Stimulated activated CD8-positive, alpha-beta memory T cell treated with anti-CD3 and anti-CD28 coated beads, Interleukin-4, amount 100 ng/mL, for 48 hours (primary cell): ENCODE measurements around the gene ETV6.
"Not testable (repeated sequence)": the region's sequence is repeated elsewhere in the genome, so short reads cannot be mapped to it uniquely, and the experiment has no call there.

Source experiments
- DNase-seq: peaks from one replicate; pipeline ENCODE4 v3.0.0-alpha.2; 2020

ETV6 gene

DNA sequence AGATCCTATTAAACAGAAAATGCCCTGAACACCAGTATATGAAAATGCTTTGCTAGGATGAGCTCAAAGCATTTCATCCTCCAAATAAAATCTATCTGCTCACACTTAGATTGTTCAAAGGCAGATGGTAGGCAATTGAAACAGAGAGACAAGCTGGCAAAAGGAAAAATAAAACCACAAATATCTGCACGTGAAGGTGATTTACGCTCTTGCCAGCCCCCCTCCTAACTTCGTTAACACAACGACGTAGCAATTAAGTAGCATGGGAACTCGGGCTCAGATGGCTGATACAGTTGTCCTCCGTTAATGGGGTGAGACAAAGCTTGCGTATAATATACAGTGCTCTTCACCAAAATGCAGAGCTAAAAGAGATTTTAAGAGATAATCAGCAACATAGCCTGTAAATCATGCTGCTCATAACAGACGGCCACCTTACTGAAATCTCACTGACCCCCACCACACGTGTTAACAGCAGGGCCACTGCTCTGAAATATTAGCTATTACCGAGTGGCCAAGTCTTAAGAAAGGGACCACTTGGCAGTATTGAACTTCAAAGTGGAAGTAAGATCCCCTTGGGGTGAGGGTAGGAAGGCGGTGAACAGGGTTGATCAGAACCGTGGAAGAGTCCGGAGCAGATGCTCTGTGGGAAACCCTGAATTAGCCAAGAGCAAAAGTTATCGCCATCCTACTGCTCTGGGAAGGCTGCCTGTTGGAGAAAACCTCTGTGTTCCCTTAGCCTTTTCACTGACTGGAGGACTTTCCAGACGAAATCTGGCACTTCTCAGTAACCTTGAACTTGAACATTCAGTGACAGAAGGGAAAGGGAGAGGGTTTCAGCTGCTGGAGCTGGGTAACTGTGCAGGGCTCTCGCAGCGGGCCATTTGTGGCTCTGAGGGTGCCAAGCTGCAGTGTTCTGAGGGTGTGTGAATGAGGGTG lies 23.1 kb downstream of the ETV6 start:
- DNase-seq = no peak

DNA sequence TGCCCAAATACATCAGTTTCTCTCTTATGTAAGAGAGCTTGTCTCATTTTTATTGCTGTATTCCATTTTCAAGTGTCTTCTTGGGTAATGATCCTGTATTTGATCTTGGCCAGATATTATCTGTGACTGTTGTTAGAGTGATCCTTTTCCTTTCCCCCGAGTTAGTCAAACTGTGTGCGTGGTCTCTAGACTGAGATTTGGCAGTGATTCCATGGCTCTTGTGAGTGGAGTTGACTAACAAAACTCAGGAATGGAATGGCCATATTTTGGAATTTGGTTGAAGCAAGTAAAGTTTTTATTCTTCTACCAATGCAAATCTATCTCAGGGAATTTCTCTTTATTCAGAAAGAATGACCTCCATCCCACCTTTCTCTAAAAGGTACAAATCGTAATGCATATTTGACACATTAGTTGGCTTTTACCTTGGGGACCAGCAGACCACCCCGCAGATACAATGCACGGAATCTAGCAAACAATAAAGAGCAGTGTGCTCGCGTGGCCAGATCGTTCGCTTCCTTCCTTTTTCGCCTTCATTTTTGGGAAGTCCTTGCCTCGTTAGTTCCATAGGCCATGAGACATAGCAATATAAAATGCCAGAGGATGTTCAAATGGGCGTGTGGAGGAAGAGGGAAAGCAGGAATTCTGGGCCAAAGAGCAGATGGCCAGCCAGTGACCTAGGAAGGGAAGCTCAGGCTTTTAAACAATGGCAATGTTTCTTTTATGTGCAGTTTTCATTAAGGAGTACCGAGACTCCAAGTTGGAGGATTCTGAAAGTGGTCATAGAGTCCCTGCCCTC lies 24.4 kb downstream of the ETV6 start:
- DNase-seq = no peak

DNA sequence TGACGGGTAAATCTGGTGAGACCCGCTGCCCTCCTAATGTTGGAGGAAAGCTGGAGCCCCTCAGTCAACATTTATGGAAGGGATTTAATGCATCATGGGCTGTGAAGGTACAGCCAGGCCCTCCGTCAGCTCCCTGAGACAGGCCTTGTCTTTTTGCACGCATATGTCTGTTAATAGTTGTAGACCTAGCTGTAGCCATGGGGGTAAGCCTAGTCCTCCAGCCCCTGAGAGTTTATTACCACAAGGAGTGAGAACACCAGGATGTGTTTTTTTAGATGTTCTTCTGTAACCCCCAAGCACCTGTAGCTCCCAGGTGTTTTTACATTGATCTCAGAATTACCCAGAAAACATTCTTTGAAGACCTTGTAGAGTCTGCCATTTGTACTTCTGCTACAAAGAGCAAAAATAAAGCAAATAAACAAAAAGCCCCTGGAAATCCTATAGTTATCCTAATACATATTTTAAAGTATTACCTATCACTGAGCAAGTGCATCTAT lies 25.5 kb downstream of the ETV6 start:
- no peak for DNase-seq

DNA sequence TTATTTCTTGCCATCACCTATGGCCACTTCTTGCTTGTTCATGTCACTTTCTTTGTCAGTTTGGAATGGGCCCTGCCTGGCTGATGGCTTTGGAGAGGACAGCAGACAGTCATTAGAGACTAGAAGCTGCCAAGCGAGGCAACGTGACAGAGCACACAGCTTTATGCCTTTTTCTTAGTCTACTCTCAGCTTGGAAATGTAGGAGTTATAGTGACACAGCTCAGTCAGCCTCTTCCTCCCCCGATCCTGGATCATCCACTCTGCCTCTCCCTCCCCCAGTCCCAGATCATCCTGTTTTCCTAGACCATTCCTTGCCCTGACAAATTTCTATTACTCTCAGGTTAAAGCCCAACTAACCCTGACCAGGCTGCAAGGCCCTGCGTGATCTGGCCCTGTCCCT lies 26.6 kb downstream of the ETV6 start:
- DNase-seq = no peak

DNA sequence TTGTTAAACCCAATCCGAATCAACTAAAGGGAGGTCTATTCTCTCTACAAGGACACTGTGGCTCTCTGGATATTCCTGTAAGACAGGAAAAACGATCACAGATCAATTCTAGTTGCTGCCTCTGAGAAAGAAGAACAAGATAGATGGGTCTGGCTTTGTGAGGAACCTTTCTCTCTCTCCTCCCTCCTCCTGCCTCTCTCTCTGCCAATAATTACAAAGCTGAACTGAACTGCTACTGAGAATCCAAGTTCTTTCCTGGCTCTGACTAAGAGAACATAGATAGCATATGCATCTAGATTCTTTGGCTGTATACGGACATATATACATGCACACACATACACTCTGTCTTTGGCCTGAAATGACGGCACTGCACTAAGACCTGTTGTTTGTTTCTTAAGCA lies 27.6 kb downstream of the ETV6 start:
- no peak for DNase-seq

DNA sequence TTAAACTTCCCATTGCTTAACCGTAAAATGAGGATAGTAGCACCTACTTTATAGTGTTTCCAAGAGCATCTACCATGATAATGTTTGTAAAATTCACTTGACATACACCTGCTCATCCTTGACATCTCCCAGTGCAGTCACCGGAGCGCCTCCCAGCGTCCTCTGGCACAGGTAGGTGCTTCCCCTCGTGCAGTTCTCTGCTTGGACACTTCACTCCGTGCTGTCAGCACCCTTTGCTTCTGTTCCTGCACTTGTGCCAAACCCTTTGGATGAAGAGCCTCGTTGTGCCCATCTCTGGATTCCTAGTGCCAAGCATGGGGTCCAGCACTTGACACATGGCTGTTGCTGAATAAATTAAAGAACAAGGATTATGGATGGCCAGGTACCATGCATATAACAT lies 28.3 kb downstream of the ETV6 start:
- DNase-seq = no peak

DNA sequence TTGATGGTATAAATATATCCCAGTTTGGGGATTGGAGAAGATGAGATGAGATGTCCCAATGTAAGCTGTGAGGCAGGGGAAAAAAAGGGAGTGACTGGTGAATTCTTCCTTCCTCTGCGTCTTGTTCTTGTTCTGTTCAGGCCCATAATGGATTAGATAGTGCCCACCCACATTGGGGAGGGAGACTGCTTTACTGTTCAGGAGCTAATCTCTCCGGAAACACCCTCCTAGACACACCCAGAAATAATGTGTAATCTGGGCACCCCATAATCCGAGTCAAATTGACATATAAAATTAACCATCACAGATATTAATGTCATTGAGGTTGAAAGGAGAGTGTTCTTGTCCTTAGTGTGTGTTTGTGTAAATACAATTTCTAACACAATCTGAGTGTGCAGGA lies 29.3 kb downstream of the ETV6 start:
- no peak for DNase-seq

DNA sequence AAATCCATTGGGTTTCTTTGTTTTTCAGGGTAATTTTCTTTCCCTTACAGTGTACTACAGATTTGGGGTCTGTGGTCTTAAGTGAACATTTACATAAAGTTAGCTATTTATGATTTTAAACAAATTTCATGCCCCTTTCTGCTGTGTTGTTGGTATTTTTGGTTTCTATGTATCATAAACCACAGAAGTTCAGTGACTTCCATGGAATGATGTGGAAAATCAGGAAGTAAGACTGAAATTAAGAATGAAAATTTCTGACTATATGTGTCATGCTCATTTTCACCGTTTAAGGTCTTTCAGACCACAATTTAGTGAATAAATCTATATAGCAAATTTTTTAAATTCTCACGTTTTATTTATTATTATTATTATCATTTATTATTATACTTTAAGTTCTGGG lies 31.7 kb downstream of the ETV6 start:
- no peak for DNase-seq

DNA sequence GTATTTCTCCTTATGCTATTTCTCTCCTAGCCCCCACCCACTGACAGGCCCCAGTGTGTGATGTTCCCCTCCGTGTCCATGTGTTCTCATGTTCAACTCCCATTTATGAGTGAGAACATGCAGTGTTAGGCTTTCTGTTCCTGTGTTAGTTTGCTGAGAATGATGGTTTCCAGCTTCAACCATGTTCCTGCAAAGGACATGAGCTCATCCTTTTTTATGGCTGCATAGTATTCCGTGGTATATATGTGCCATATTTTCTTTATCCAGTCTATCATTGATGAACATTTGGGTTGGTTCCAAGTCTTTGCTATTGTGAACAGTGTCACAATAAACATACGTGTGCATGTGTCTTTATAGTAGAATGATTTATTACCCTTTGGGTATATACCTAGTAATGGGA lies 32.2 kb downstream of the ETV6 start:
- DNase-seq = not testable (repeated sequence)

DNA sequence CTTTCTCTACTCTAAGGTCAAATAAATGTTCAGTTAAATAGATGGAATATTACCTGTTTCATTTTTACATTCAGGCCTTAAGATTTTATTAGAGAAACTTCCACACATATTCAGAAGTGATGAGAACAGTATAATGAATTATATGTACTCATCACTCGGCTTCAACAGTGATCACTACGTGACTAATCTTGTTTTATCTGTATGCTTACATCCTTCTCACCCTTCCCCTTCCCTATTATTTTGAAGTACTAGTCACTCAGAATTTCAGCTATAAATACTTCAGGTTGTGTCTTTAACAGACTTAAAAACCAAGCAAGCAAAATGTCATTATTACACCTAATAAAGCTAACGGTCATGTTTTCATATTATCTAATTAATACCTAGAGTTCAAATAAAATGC lies 34.9 kb downstream of the ETV6 start:
- no peak for DNase-seq

DNA sequence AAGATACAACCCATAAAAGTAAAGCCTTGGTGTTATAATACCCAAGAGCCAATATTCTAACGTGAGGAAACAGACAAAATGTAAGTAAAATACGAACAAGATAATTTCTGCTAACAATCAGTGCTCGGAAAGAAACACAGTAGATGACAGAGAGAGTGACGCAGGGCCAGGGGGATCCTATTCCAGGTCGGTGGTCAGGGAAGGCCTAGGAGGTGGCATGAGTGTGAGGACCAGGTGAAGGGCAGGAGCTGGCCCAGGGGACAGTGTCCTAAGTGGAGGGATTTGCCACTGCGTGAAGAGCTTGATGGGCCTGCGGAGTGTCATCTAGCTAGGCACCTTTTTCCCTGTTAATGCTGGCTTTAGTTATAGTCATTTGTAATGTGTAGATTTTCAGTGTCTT lies 35.3 kb downstream of the ETV6 start:
- no peak for DNase-seq

DNA sequence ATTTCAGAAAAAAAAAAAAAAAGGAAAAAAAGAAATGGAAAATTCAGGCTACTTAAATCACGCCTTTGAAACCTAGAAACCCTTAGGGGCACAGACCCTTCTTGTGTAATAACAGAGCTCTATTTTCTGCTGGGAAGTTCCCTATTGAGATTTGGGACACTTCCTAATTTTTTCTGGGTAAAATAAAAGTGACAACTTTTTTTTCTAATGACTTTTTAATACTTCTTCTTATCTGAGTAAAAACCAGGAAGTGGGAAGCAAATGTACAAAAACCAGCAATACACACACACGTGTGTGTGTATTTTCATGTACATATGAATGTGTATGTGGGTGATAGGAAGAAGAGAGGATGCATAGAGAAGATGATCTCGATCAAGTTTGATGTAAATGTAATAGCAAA lies 35.8 kb downstream of the ETV6 start:
- DNase-seq = no peak

DNA sequence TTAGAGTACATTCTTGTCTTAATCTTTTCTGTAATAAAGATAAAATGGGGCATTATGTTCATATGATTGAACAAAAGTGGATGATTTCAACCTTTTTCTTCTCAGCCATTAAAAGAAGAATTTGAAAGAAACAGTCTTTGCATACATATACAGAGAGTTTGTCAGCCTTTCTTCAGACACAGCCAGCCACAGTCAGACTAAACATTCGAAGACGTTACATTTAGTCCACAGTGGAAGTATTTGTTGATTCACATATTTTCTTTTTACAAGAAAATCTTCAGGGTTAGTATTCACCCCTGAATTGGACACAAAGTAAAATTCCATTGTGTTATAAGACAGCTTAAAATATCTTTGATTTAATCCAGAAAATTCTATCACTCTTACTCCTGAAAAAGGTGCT lies 36.2 kb downstream of the ETV6 start:
- no peak for DNase-seq

DNA sequence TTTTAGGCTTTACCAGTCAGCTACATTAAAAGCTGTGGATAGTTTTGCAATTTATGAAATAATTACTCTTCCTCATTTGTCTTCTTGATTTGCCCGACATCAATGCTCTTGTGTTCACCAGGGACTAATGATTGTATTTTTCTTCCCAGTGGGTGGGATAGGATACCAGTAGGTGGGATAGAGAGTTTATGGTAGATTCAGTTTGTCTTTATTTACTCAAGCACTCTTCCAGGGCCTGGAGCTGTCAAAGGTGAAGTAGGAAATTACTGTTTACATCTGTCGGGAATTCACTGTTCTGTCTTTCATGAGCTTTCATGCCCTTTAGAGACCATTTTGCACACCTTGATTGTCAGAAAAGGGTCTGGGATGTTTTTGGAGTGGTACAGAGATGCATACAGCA lies 36.6 kb downstream of the ETV6 start:
- DNase-seq = no peak

DNA sequence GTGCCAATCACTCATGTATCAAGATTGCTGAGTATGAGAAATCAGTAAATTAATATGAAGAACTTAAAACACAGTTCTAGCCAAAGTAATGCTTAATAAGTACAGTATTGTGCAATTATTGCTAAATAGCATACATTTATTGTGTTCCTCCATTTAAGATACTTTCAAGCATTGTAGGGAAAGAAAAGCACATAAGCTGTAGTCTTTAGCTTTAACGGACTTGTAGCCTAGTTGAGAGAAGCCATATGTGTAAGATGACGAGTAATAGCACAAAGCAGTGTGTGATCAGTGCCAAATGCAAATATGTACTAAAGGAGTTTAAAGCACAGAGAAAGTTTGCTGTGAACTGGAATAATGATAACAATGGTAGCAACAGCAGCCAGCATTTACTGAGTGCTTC lies 38.1 kb downstream of the ETV6 start:
- DNase-seq = no peak

DNA sequence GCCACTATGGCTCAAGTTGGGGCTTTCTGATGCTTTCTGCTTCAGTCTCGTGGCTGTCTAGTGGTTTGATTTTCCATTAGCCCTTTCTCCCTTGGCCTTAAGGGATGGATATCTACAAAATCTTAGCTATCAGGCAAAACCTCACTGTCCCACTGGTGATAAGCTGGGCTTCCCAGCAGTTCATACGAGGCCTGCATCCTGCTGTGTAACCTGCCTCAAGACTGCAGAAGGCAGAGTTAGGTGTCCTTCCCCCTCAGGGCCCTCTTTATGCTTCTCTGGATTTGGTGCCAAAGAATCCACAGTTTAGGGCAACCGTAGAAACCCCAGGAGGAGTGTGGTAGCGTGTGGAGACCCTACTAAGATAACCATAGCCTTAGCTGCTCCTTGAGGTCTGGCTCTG lies 38.9 kb downstream of the ETV6 start:
- DNase-seq = no peak

DNA sequence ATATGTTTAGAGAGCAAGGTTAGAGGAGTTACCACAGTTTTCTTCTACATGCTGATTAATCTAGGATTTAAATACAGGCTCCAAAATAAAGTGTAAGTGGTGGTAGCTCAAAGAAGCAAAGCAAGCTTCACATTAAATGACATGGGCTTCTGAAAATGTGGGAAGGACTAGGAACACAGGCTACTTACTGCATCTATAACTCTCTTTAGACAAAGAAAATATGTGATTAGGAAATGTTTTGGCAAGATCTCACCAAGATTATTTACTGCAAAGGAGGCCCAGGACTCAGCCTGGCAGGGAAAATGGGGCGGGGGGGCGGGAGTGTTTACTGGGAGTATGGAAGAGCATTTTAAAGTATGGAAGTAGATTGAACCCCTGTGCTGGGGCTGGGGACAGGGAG lies 39.4 kb downstream of the ETV6 start:
- DNase-seq = no peak

DNA sequence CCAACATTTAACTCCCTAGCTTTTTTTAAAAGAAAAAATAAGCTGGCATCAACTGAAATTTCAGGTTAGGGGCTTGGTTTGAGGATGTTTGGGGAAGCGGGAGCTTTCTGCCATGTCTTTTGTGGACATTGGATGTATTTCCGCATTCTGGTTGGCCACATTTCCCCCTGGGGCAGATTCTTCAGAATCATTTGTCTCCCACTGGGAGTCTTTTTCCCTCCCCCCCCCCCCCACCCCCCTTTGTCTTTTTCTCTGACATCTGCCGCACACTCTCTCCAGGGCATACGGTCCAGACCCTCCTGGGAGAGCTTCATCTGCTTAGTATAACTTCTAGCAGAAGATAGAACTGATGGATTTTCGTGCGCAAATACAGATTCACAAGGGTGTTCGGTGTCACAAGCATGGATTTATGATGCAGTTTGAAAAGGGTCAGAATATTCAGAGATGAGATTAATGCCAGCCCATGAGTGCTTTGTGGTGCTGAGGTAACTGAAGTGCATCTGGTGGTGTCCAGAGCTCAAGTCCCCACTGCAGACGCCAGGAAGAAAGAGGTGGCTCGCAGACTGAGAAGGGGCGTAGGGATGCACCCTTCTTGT lies 40.2 kb downstream of the ETV6 start:
- DNase-seq = no peak

DNA sequence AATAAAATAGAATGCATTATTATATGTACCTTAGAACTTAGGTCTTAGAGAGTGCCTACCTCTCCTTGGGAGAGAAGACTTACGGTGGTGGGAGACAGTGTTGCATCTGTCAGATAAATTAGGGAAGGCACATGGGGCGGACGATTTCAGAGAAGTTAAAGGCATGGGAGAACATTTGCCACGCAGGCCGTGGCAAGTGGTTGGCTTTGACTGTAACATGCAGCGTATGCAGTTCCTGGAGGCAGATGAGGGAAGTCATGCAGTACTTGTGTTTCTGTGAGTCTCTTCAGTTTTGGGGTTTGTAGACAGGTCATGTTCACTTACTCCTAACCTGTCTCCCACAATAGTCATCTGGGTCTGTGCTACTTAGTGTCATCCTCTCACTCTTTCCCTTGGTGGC lies 43.6 kb downstream of the ETV6 start:
- DNase-seq = no peak

DNA sequence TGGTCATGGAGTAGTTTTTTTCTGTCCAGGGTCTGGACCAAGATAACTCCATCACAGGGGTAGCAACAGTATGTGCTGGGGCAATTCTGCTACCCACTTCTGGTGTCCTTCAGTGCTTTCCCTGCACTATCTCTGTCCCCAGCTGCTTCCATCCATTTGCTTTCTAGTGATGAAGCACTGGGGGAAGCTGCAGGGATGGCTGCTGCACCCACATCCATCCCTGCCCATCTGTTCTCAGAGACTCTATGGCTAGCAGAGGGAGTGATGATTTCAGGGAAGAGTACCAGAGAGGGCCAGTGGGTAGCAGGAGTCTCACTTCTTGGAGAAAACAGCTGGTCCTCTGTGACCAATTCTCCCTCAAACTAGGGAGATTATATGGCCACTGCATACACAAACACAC lies 44.1 kb downstream of the ETV6 start:
- DNase-seq = no peak

DNA sequence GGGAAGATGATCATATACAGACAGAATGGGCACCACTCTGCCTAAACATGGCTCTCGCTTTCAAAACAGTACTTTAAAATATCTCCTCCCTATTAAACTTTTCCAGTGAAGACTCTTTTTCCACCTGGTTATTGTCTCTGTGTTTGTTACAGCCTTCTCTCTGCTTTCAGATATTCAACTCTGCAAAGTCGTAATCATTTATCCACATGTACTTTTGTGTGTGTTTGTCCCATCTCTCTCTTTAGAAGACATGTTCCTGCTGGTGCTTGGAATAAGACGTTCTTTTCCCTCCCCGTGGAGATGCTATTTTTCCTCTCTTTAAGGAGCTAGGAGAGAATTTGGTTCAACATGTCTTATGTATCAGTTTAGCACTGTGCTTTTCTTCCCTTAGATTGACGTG lies 45.1 kb downstream of the ETV6 start:
- no peak for DNase-seq

DNA sequence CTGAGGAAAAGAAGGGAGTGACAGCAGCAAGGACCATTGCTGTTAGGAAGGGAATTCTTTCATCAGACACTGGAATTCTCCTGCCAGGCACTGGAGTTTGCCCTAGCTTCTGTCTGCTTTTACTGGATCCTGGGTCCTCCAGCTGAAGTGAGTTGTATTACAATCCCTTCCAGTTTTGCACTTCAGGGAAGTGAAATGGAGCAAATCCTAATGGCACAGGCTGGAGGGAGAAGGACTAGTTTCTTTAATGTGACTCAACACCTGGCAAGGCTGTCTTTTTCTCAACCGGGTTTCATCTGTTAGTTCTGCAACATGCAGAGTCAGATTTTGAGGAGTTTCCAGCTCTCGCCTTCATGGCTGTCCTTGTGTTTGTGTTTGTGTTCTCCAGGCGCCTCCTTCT lies 45.8 kb downstream of the ETV6 start:
- no peak for DNase-seq

DNA sequence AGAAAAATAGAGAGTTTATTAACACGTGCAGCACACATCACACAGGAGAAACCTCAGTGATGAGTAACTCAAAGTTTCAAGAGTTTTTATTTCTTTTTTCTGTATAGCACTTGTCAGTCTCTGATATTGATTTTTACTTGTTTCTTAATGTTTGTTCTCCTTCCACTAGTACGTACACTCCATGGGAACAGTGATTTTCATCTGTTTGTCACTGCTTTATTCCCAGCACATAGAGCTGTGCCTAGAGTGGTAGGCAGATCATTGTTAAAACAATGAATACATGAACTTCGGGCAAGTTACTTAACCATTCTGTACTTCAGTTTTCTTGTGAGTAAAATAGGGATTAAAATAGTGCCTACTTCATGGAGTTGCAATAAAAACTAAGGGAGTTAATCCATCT lies 46.6 kb downstream of the ETV6 start:
- DNase-seq = no peak

DNA sequence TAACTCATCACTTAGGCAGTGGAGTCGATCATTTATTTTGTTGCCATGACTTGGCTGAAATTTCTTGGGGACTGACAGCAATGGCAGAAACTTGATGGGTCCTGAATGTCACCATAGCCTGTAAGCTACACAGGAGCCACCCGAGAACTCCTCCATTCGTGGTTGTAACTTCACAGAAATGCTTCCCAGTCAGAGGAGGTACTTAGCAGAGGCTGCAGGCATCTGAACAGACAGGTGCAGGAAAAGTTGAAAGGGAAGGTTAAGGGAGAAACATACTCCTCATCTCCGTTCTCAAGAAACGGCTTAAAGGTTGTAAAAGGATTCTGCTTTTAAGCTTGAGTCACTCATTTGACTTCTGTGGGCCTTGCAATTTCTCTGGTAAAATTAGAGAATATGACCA lies 47.7 kb downstream of the ETV6 start:
- DNase-seq = no peak
